Motor neuron (in vitro differentiated cells): ENCODE data around the gene SRPK1. TPM values are rescaled to one million over a fixed set of nuclear protein-coding genes. Genes with fewer than 3 reads are reported as not detected.
A peak's percentile ranks its signal among the peaks of the same experiment; 100 is the strongest.

ENCODE experiments used
- ATAC-seq, 8 experiments: fragments of 200-7000 bp; cut with Tn5 transposase; replicated peaks in 6 of 8; 2 replicates each; pipeline ENCODE4 v1.8.0; 2021; ENCODE audit warnings: mild to moderate bottlenecking in 8 of 8, moderate library complexity in 8 of 8
- H3K27ac ChIP-seq, 2 donors: fragments of 250-450 bp; sonication (Bioruptor Pico); 2 replicates each; pipeline ENCODE4 v1.9.0; 2021; ENCODE audit warnings: antibody characterized with exemption in 2 of 2, mild to moderate bottlenecking in 2 of 2, moderate library complexity in 1 of 2
- H3K4me1 ChIP-seq, 2 donors: fragments of 250-450 bp; sonication (Bioruptor Pico); replicated peaks in 1 of 2; 2 replicates each; pipeline ENCODE4 v1.6.1; 2021; ENCODE audit warnings: antibody characterized with exemption in 2 of 2, mild to moderate bottlenecking in 2 of 2, moderate library complexity in 1 of 2
- H3K4me3 ChIP-seq, 5 donors: fragments of 250-450 bp; sonication (Bioruptor Pico); 2 replicates each; pipeline ENCODE4 v1.9.0; 2021; ENCODE audit warnings: antibody characterized with exemption in 5 of 5, mild to moderate bottlenecking in 5 of 5, moderate library complexity in 4 of 5
- WGBS, 10 experiments: fragments of 450-650 bp; shearing (Covaris generic); methylation state at CpG; one replicate each; pipeline ENCODE4 v1.0.0; 2022; 5-methylcytosine and 5-hydroxymethylcytosine counted together
- in situ Hi-C, 9 experiments: fragments of 400-800 bp; cut with MboI; loops; one replicate each; pipeline ENCODE4 v1.15.0; 2021; ENCODE audit warnings: low sequenced_read_pairs in 9 of 9, low pct_unique_long_range_greater_than_20kb in 2 of 9; ENCODE audit not compliant: unreplicated experiment in 9 of 9
- total RNA-seq, 8 experiments: library from RNA; unstranded; fragments of 300-600 nt; gene quantifications; 2 replicates each; pipeline versions ENCODE4 v1.2.3 to v1.2.4, GENCODE V29; 2022

Gene SRPK1
- total RNA-seq, 8 experiments from 2014 or later, result 33.9 to 105 (median 36.5) TPM

DNA sequence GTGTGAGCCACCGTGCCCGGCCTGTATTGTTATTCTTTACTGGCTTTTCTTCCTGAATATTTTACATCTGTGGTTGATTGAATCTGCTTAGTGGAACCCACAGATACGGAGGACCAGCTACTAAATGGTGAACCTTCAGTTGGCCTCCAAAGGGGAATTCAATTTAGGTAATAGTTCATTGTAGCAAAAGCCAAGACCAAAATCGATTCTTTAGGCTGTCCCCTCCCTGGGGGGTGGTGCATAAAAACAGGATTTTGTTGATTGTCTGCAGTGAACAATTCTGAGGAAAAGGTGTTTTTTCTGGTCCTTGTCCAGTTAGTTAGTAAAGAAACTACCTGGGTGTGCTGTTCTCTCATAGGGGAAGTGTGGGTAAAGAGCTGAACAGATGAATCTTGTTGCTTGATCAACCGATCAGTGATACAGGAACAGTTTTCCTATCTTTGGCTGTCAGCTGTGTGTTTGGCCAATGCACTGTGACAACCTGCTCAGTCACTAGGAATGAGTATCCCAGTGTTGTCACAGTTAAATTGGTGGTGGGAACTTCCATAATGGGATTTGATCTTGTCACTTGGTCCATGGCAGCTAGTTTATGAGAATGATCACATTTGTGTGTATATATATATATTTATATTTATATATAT is 96.2 kb downstream of the SRPK1 start:
- WGBS, 10 experiments, result 55 to 100% (median 83%) methylated on average over 1 to 5 of the region's 5 CpGs; no CpG with 5 or more reads in 2 of the 10 experiments
- no peak overlapping the region for H3K27ac ChIP-seq
- in situ Hi-C loops, result no loop called here
- no peak overlapping the region for H3K4me3 ChIP-seq
- H3K4me1 ChIP-seq, result no peaks in the 10 kb centered on the region
- ATAC-seq, result no peak

DNA sequence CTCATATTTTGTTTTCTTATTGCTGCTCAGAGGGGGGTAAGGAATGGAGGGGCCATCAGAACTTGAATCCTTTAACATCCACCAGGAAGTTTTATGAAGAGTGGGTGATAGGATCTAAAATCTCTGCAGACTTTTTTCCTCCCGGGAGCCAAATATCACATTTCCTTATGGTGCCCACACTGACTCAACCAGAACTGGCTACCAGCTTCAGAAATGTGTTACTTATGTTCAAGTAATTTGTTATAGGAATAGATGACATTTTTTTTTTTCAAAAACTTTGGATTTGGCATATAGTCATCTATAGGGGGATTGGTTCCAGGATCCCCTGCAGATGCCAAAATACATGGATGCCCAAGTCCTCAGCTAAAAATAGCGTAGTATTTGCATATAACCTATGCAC is 97.3 kb downstream of the SRPK1 start:
- in situ Hi-C loops, result no loop called here
- no peak for ATAC-seq
- 14 to 100% (median 74%) methylated on average over 1 to 2 of the region's 2 CpGs; no CpG with 5 or more reads in 4 of the 10 experiments for WGBS, 10 experiments
- Histone ChIP-seq H3K4me3 (no peak overlapping the region), H3K4me1 (no peaks in the 10 kb centered on the region), H3K27ac (no peak overlapping the region)

DNA sequence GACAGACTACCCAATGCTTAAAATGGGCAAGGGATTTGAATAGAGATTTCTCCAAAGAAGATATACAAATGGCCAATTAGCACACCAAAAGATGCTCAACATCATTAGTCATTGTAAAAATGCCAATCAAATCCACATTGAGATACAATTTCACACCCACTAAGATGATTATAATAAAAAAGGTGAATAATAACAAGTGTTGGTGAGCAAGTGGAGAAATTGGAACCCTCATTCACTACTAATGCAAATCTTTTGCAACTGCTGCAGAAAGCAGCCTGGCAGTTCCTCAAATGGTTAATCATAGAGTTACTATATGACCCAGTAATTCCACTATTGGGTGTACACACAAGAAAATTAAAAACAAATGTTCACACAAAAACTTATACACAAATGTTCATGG is 103.4 kb downstream of the SRPK1 start:
- no peak for ATAC-seq
- no peak overlapping the region for H3K4me3 ChIP-seq
- no peaks in the 10 kb centered on the region for H3K4me1 ChIP-seq
- H3K27ac ChIP-seq, result no peak overlapping the region
- in situ Hi-C loops, result no loop called here

DNA sequence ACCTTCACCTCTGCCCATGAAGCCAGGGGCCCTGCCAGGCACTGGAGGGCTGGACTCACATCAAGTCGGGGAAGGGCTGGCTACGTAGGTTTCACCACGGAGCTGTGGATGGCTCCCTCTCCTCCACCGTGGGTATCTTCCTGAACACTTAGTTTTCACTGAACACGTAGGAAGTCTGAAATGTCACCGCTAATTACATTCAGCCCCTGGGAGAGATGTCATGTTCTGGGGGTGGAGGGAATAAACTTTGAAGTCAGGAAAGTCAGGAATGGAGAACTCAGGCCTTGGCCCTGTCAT is 109.3 kb downstream of the SRPK1 start:
- Histone ChIP-seq H3K4me1 (peaks cover 3 to 4% of the 10 kb centered on the region in 2 donors), H3K4me3 (no peak overlapping the region), H3K27ac (no peak overlapping the region)
- in situ Hi-C loops, result no loop called here
- 42 to 94% (median 77%) methylated on average over 2 to 4 of the region's 6 CpGs; no CpG with 5 or more reads in 4 of the 10 experiments for WGBS, 10 experiments
- ATAC-seq, result no peak

DNA sequence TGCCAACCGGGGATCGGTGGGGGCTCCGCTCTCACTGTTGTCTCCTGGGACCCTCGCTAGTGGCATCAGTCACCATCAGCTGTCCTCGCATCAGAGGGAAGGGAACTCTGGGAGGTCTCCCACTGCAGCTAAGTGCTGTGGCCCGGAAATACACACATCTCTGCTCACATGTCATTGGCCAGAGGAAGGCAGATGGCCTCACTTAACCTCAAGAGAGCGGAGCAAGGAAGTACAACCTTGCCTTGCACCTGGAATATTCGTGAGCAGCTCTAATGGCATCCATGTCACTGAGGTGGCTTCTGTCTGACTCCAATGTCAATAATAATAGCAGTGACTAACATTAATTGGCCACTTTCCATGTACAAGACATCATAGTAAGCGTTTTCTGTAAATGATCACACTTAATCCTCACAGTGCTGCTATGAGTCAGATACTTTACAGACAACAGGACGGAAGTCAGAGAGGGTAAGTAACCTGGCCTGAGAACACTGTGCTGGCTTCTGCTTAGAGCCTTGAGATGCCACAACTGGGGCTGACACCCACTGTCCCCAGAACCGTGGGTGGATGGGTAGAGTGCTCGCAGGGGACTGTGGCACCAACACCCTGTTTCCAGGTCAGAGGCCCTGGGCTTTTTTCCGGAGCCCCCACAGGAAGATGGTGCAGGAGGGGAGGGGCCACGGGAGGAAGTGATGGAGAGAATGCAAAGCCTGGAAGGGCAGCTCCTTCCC is 109.8 kb downstream of the SRPK1 start:
- WGBS, 10 experiments, result 0 to 83% (median 66%) methylated on average over 1 to 5 of the region's 14 CpGs; no CpG with 5 or more reads in 4 of the 10 experiments

DNA sequence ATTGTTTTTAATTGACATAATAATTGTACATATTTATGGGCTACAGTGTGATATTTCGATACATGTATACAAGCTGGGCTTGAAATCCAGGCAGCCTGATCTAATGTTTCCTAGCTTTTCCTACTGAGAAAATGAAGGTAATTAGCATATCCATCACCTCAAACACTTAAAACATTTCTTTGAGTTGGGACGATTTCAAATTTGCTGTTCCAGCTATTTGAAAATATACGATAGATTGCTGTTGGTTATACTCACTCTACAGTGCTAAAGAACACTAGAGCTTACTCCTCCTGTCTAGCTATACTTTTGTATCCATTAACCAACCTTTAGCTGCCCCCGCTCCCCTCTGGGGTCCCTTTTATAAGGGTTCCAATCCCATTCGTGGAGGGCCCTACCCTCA is 111.1 kb downstream of the SRPK1 start:
- 54 to 90% (median 74%) methylated on average over 1 to 5 of the region's 5 CpGs; no CpG with 5 or more reads in 2 of the 10 experiments for WGBS, 10 experiments
- in situ Hi-C loops, result no loop called here
- no peak for ATAC-seq

More for the DNA sequence above, 109.8 kb downstream of the SRPK1 start:
- Histone ChIP-seq H3K4me1 (peaks cover 3 to 4% of the 10 kb centered on the region in 2 donors), H3K27ac (no peak overlapping the region), H3K4me3 (no peak overlapping the region)
- in situ Hi-C loops, result no loop called here
- ATAC-seq, result peak; percentile 39 to 93 (median 78)

DNA sequence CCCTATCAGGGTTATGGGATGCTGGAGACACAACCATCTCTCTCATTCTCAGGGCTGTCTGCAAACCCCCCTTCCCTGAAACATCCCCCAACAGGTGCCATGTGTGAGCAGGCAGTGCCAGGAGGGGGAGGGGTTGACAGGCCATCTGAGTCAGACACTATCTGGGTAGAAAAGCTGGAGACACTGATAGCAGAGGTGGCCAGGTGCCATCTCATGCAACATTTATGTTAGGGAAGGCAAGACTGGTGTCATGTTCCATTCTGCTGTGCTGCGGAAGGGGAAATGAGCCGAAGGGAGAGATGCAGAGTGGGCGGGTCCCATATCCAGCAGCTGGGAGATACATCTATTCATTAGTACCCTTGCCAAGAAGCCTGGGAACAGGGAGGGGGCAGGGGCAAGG is 112.2 kb downstream of the SRPK1 start:
- 12 to 50% (median 42%) methylated on average over 2 to 3 of the region's 3 CpGs; no CpG with 5 or more reads in 7 of the 10 experiments for WGBS, 10 experiments
- in situ Hi-C loops, result no loop called here
- H3K4me1 ChIP-seq, result peaks cover 3 to 4% of the 10 kb centered on the region in 2 donors
- H3K4me3 ChIP-seq, result no peak overlapping the region
- peak in 3 of 8 experiments; percentile 36 to 89 (median 69) for ATAC-seq
- no peak overlapping the region for H3K27ac ChIP-seq

More for the DNA sequence above, 111.1 kb downstream of the SRPK1 start:
- Histone ChIP-seq H3K4me1 (peaks cover 3 to 4% of the 10 kb centered on the region in 2 donors), H3K27ac (no peak overlapping the region), H3K4me3 (no peak overlapping the region)

DNA sequence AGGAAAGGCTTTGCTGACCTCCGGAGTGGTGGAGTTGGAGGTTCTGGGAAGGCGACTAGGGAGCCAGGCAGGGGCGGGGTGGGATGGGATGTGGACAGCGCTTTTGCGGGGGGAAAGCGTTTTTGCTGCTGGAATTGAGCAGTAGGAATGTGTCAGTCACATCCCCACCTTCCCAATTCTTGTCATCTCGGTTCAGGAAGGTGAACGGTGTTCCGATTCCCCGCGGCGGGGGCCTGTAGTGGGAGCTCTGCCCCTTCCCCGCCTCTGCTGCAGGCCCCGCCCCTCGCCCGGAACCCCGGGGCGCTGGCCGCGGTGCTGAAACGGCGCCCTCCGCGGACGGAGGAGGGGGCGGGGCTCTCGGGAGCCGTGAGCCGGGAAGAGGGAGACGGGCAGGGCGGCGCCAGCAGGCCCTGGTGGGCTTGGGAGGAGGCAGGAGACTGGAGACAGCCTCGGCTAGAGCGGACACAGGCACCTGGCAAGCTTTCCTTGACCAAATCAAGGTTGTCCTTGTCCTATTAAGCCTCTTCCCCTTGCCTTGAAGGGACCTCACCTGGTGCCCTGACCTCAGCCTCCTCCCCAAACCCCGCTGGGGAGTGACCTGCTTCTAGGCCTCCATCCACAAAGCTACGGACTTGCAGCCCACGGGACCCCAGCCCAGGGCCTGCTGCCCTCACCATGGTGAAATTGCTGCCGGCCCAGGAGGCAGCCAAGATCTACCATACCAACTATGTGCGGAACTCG is 115.7 kb downstream of the SRPK1 start, which contains the start of gene LHFPL5:
Gene LHFPL5, plus strand, starts transcription at position 357 of the 741 bp plus-strand sequence. Its CDS starts 319 bp downstream, at position 676.
- in situ Hi-C loops, result no loop called here
- Histone ChIP-seq H3K4me1 (peaks cover 0 to 4% of the 10 kb centered on the region in 2 donors), H3K27ac (no peak within 1 kb of the TSS), H3K4me3 (peak within 1 kb of the TSS; percentile 31 to 38 (median 34))
- peak; percentile 80 to 100 (median 98) for ATAC-seq
- WGBS, 10 experiments, result 0 to 100% (median 23%) methylated on average over 1 to 3 of the region's 40 CpGs; no CpG with 5 or more reads in 5 of the 10 experiments

DNA sequence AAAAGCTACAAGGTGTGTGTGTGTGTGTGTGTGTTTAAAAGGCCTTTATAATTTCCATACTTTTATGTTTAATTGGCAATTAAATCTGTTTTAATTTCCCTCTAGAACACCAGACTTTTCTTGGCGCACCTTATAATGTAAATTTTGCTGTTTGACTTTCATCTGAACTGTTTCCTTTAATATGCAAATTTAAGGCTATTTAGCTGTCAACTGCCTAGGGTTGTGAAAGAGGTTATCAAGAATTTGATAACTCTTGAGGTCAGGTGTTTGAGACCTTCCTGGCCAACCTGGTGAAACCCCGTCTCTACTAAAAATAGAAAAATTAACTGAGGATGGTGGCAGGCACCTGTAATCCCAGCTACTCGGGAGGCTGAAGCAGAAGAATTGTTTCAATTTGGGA is 119.8 kb downstream of the SRPK1 start:
- ATAC-seq, result no peak
- no peak overlapping the region for H3K4me3 ChIP-seq
- no peaks in the 10 kb centered on the region for H3K4me1 ChIP-seq
- WGBS, 10 experiments, result 33 to 82% (median 57%) methylated on average over 1 to 3 of the region's 3 CpGs
- H3K27ac ChIP-seq, result no peak overlapping the region
- in situ Hi-C loops, result no loop called here

DNA sequence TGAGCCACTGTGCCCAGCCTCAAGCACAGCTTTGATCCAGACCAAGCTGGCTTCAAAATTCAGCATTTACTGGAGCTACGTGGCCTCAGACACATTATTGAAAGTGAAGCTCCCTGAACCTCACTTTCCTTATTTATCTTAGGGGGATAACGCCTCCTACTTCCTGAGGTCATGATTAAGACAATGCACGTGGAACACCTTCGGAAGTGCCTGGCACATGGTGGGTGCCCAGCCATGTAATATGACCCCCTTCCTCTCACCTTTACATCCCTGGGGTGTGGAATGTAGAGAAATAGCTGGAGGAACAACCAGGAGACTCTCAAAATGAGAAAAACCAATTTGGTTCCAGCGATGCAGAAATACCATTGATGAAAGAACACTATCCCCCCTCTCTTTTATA is 122.2 kb downstream of the SRPK1 start:
- H3K4me1 ChIP-seq, result no peaks in the 10 kb centered on the region
- WGBS, 10 experiments, result 29 to 100% (median 80%) methylated on average over 1 to 5 of the region's 5 CpGs; no CpG with 5 or more reads in 1 of the 10 experiments
- no peak for ATAC-seq
- H3K27ac ChIP-seq, result no peak overlapping the region
- in situ Hi-C loops, result no loop called here
- no peak overlapping the region for H3K4me3 ChIP-seq

DNA sequence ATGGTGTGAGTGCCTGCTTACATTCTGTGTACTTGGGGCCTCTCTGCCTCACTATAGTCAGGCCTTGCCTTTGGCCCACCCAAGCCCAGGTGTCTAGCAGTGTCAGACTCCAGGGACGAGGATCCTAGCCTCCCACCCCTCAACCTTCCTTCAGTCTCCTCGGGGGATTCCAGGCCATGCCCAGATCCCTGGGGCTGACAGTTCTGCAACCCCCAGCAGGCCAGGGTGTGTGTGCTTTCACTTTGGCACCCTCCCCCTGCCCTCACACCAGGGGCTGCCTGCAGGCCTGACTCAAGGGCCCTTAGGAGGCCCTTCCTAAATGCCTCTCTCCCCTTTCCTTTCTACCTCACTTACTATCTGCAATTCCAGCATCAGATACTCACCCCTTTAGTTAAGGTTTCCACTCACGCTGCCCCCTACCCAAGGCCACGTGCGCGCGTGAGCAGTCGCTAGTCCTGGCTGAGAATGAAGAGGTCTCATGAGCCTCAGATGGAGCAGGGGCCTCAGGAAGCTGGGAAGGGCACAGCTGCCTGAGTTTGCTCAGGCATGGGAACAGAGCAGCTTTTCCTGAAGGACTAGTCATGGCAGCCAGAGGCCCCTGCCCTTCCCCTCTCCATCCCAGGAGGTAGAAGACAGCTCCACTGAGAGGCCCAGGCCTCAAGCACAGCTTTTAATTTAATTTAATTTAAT is 122.9 kb downstream of the SRPK1 start:
- in situ Hi-C loops, result no loop called here
- Histone ChIP-seq H3K4me3 (no peak overlapping the region), H3K27ac (no peak overlapping the region), H3K4me1 (no peaks in the 10 kb centered on the region)
- WGBS, 10 experiments, result 29 to 84% (median 69%) methylated on average over 1 to 8 of the region's 8 CpGs; no CpG with 5 or more reads in 3 of the 10 experiments
- ATAC-seq, result peak in 3 of 8 experiments; percentile 9 to 21 (median 17)

DNA sequence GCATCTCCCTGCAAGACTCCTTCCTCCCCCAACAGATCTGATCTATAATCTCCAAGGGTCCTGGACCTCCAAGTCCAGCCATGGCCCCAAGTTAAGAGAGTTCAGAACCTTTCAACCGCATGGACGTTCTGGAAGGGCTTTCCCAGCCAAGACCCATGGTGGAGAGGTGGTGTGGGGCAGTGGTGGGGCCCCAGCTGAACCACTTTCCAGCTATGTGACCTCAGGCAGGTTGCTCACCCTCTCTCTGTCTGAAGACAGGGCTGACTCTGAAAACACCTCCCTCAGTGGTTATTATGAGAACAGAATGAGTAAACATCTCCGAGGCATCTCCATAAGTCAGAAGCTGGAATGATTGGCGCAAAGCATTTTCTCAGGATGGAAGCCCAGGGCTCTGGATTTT is 124.7 kb downstream of the SRPK1 start:
- Histone ChIP-seq H3K27ac (no peak overlapping the region), H3K4me1 (peaks cover 0 to 4% of the 10 kb centered on the region in 2 donors), H3K4me3 (no peak overlapping the region)
- WGBS, 10 experiments, result 53 to 100% (median 81%) methylated on average over 1 to 4 of the region's 4 CpGs; no CpG with 5 or more reads in 3 of the 10 experiments
- ATAC-seq, result no peak
- in situ Hi-C loops, result no loop called here
